ENCODE measurements around the gene NEDD4L. TPM values are rescaled to one million over a fixed set of nuclear protein-coding genes. Genes with fewer than 3 reads are reported as not detected.

The NEDD4L gene
- total RNA-seq, 1 donor from 2014 or later, result 93.9 TPM

DNA sequence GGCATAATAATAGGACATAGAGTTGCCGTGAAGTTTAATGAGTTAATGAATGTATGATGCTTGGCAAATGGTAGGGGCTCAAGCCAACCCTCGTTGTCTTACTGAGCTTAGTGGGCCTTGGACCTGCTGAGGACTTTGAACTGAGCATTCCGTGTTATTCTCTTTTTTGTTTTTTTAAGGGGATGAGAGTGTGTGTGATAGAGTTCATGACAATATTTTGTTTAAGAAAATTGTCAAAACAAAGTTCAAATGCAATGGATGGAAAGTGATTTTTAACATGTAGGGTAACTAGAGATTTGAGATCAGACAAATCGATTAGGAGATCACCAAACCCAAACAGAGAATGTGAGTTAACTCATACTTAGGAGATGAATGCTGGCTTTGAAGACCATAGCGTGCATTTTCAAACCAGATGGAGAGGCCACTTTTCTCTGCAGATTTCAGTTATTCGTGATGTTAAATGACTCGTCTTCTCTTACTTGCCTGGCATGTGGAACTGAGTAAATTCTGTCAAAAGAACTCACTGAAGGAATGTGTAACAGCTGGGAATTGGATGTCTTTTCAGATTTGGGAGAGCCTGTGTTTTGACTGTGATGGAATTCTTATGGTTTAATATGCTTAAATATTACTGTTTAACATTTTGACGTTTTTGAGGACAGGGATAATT lies 88.7 kb downstream of the NEDD4L start:
- Mint-ChIP-seq H3K4me3 (ENCODE audit: unreplicated experiment) (no peak overlapping the region), H3K27me3 (ENCODE audit: low read depth, unreplicated experiment) (no peaks in the 10 kb centered on the region), H3K27ac (ENCODE audit: unreplicated experiment) (no peak overlapping the region), H3K4me1 (ENCODE audit: low read depth, unreplicated experiment) (peaks cover 19% of the 10 kb centered on the region), H3K36me3 (ENCODE audit: low read depth, unreplicated experiment) (no peaks in the 10 kb centered on the region), H3K9me3 (ENCODE audit: unreplicated experiment) (no peaks in the 10 kb centered on the region)
- FAIRE-seq (no peak), DNase-seq (ENCODE audit: low read depth) (no peak)
- Histone ChIP-seq H3K4me3 (ENCODE audit: insufficient read depth, low read depth, low read length) (no peak overlapping the region), H2AFZ (ENCODE audit: low read depth, low read length) (no peak overlapping the region), H3K9me3 (ENCODE audit: insufficient read depth, low read depth, low read length) (no peaks in the 10 kb centered on the region), H3K27me3 (ENCODE audit: insufficient read depth, low read length) (no peaks in the 10 kb centered on the region), H3K9ac (ENCODE audit: low read length) (no peak overlapping the region), H4K20me1 (ENCODE audit: insufficient read depth, low read length) (peaks cover 6% of the 10 kb centered on the region), H3K4me2 (ENCODE audit: low read length) (no peak overlapping the region), H3K36me3 (ENCODE audit: insufficient read depth, low read length) (no peaks in the 10 kb centered on the region), H3K79me2 (ENCODE audit: insufficient read depth, low read length) (no peaks in the 10 kb centered on the region), H3K4me1 (ENCODE audit: insufficient read depth, low read length) (peaks cover 4% of the 10 kb centered on the region), H3K27ac (ENCODE audit: low read depth, low read length) (no peak overlapping the region)
- TF ChIP-seq, protein P1, sequence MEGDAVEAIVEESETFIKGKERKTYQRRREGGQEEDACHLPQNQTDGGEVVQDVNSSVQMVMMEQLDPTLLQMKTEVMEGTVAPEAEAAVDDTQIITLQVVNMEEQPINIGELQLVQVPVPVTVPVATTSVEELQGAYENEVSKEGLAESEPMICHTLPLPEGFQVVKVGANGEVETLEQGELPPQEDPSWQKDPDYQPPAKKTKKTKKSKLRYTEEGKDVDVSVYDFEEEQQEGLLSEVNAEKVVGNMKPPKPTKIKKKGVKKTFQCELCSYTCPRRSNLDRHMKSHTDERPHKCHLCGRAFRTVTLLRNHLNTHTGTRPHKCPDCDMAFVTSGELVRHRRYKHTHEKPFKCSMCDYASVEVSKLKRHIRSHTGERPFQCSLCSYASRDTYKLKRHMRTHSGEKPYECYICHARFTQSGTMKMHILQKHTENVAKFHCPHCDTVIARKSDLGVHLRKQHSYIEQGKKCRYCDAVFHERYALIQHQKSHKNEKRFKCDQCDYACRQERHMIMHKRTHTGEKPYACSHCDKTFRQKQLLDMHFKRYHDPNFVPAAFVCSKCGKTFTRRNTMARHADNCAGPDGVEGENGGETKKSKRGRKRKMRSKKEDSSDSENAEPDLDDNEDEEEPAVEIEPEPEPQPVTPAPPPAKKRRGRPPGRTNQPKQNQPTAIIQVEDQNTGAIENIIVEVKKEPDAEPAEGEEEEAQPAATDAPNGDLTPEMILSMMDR (IDR thresholded peaks at IDR 0.05; ENCODE audit: insufficient read depth, low read depth, low read length), result no peak

DNA sequence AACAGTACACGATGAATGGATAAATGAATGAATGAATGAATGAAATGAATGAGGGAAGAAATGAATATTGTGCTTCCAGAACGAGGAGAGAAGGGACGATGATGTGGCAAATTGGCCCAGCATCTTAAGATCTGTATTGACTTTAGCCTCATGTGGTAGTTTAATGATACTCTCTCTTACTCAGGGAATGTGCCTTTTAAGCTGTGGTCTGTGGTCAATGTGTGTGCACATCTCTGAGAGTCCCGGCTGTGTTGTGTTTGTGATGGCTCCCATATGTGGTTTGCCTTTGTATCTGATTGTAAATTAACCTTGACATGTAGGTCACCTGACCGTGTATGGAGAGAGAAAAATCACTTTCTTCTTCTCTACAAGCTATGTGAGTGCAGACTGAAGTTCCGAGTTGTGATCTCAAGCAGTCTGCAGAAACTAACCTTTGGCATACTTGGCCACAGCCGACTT lies 91.2 kb downstream of the NEDD4L start:
- no peaks in the 10 kb centered on the region for H3K9me3 Mint-ChIP-seq (ENCODE audit: unreplicated experiment)
- Histone ChIP-seq H3K36me3 (ENCODE audit: insufficient read depth, low read length) (no peaks in the 10 kb centered on the region), H3K4me2 (ENCODE audit: low read length) (peak overlapping the region; percentile 49), H3K4me1 (ENCODE audit: insufficient read depth, low read length) (peaks cover 4% of the 10 kb centered on the region), H4K20me1 (ENCODE audit: insufficient read depth, low read length) (peaks cover 6% of the 10 kb centered on the region), H3K27ac (ENCODE audit: low read depth, low read length) (no peak overlapping the region), H3K27me3 (ENCODE audit: insufficient read depth, low read length) (no peaks in the 10 kb centered on the region), H3K9ac (ENCODE audit: low read length) (no peak overlapping the region), H2AFZ (ENCODE audit: low read depth, low read length) (no peak overlapping the region), H3K4me3 (ENCODE audit: insufficient read depth, low read depth, low read length) (no peak overlapping the region), H3K79me2 (ENCODE audit: insufficient read depth, low read length) (no peaks in the 10 kb centered on the region), H3K9me3 (ENCODE audit: insufficient read depth, low read depth, low read length) (no peaks in the 10 kb centered on the region)
- DNase-seq (ENCODE audit: low read depth) (peak; percentile 94), FAIRE-seq (peak; percentile 39)
- no peak for TF ChIP-seq EZH2 (IDR thresholded peaks at IDR 0.05; ENCODE audit: insufficient read depth, low read length)
- TF ChIP-seq, protein P1 (IDR thresholded peaks at IDR 0.05; ENCODE audit: insufficient read depth, low read depth, low read length), result no peak
- peaks cover 18% of the 10 kb centered on the region for H3K4me1 Mint-ChIP-seq (ENCODE audit: low read depth, unreplicated experiment)
- H3K27me3 Mint-ChIP-seq (ENCODE audit: low read depth, unreplicated experiment), result no peaks in the 10 kb centered on the region
- no peaks in the 10 kb centered on the region for H3K36me3 Mint-ChIP-seq (ENCODE audit: low read depth, unreplicated experiment)
- H3K4me3 Mint-ChIP-seq (ENCODE audit: unreplicated experiment), result no peak overlapping the region
- peak overlapping the region; percentile 45 for H3K27ac Mint-ChIP-seq (ENCODE audit: unreplicated experiment)

DNA sequence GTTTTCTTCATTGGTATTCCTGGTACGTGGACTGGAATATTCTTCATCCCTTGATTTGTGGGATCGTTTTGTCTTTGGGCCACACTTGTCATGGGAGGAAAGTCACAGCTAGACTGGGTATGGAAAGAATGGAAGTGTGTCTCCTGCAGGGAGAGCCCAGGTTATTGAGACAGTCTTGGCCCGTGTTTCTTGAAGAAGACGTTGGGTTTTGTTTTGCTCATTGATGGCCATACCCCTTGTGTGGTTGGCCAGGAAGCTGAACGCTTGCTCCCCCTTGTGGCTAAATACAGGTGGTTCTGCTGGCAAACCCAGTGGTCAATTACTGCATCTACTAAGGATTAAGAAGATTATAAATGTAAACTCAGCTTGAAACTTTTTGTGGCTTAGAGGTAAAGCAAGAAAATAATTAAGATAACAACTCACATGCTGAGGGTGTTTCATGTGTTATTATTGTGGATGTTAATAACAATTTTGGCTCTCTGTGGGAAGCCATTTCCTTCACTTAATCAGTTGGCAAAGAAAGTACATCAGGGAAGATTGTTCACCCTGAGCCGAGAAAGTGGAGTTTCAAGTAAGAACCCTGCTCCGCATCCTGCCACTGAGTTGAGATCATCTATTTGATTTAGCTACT lies 91.8 kb downstream of the NEDD4L start:
- DNase-seq (ENCODE audit: low read depth), result peak; percentile 38
- no peak overlapping the region for H3K4me3 ChIP-seq (ENCODE audit: insufficient read depth, low read depth, low read length)

More for the DNA sequence above, 91.8 kb downstream of the NEDD4L start:
- H3K4me1 Mint-ChIP-seq (ENCODE audit: low read depth, unreplicated experiment), result peaks cover 22% of the 10 kb centered on the region
- H3K27me3 Mint-ChIP-seq (ENCODE audit: low read depth, unreplicated experiment), result no peaks in the 10 kb centered on the region
- Histone ChIP-seq H2AFZ (ENCODE audit: low read depth, low read length) (no peak overlapping the region), H3K9ac (ENCODE audit: low read length) (no peak overlapping the region), H3K4me2 (ENCODE audit: low read length) (peak overlapping the region; percentile 49), H3K36me3 (ENCODE audit: insufficient read depth, low read length) (no peaks in the 10 kb centered on the region), H3K27me3 (ENCODE audit: insufficient read depth, low read length) (no peaks in the 10 kb centered on the region), H3K79me2 (ENCODE audit: insufficient read depth, low read length) (no peaks in the 10 kb centered on the region), H4K20me1 (ENCODE audit: insufficient read depth, low read length) (peaks cover 6% of the 10 kb centered on the region), H3K9me3 (ENCODE audit: insufficient read depth, low read depth, low read length) (no peaks in the 10 kb centered on the region), H3K4me1 (ENCODE audit: insufficient read depth, low read length) (peaks cover 4% of the 10 kb centered on the region), H3K27ac (ENCODE audit: low read depth, low read length) (no peak overlapping the region)
- no peak overlapping the region for H3K4me3 Mint-ChIP-seq (ENCODE audit: unreplicated experiment)
- no peaks in the 10 kb centered on the region for H3K36me3 Mint-ChIP-seq (ENCODE audit: low read depth, unreplicated experiment)
- no peaks in the 10 kb centered on the region for H3K9me3 Mint-ChIP-seq (ENCODE audit: unreplicated experiment)
- H3K27ac Mint-ChIP-seq (ENCODE audit: unreplicated experiment), result peak overlapping the region; percentile 43
- no peak for TF ChIP-seq EZH2 (IDR thresholded peaks at IDR 0.05; ENCODE audit: insufficient read depth, low read length)
- TF ChIP-seq, protein P1 (IDR thresholded peaks at IDR 0.05; ENCODE audit: insufficient read depth, low read depth, low read length), result peak; percentile 94
- peak; percentile 5 for FAIRE-seq
